GM12892 (cell line): ENCODE data around the gene GDI2.

Experiments
- POLR2A ChIP-seq: IDR thresholded peaks from 2 replicates; pipeline ENCODE4 v1.6.1; 2011; ENCODE audit warnings: low read depth, low read length, control low read depth
- POLR2AphosphoS5 ChIP-seq: IDR thresholded peaks from 2 replicates; pipeline ENCODE4 v1.6.1; 2011; ENCODE audit warnings: low read depth, low read length, control low read depth

- TF ChIP-seq POLR2A (no peak), POLR2AphosphoS5 (no peak)
Observed at GRCh38 chr10:5858811-5859210, 45.6 kb upstream of the GDI2 start.
